HG02642 (cell line): ENCODE measurements around the gene SERPINB6.
"Not testable (repeated sequence)": the region's sequence is repeated elsewhere in the genome, so short reads cannot be mapped to it uniquely, and the experiment has no call there.

Experiments
- ATAC-seq: cut with Tn5 transposase; IDR thresholded peaks from one replicate; pipeline ENCODE4 v1.9.1; 2021; ENCODE audit warnings: mild to moderate bottlenecking; ENCODE audit not compliant: unreplicated experiment, poor library complexity

The SERPINB6 gene

DNA sequence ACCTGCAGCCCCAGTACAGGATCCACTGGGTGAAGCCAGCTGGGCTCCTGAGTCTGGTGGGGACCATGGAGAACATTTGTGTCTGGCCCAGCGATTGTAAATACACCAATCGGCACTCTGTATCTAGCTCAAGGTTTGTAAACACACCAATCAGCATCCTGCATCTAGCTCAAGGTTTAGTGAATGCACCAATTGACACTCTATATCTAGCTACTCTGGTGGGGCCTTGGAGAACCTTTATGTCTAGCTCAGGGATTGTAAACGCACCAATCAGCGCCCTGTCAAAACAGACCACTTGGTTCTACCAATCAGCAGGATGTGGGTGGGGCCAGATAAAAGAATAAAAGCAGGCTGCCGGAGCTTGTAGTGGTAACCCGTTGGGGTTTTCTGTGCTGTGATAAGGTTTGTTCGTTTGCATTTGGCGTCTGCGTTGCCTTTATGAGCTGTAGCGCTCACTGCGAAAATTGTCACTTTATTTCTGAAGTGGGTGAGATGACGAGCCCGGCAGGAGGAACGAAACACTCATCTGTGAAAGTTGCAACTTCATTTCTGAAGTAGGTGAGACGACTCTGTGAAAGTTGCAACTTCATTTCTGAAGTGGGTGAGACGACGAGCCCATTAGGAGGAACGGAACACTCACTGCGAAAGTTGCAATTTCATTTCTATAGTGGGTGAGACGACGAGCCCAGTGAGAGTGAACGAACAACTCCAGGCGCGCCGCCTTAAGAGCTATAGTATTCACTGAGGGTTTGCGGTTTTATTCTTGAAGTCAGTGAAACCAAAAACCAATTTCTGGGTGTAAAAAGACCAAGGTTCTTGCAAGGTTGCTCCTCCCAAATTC lies 31.1 kb downstream of the SERPINB6 start:
- peak; percentile 84 for ATAC-seq

GRCh38 chr6:2939315-2940009 lies 31.9 kb downstream of the SERPINB6 start:
- no peak for ATAC-seq

DNA sequence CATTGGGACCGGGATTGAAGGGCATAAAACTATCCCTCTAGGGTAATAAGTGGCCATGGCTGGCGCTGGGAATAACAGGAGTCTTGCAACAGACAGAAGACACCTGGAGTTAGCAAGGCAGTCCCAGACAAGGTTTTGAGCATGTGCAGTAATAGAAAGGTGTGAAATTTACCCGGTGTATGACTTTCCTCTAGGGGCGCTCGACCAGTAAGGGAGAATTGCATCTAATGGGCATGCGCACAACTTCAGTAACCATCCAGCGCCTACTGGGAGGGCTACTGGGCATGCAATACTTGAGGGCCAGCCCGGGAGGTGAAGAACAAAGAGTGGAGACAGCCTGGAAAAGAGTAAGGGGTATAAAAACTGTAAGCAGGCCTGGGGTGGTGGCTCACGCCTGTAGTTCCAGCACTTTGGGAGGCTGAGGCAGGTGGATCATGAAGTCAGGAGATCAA lies 32.7 kb downstream of the SERPINB6 start:
- no peak for ATAC-seq

GRCh38 chr6:2938004-2938631 lies 33.2 kb downstream of the SERPINB6 start:
- ATAC-seq: no peak

DNA sequence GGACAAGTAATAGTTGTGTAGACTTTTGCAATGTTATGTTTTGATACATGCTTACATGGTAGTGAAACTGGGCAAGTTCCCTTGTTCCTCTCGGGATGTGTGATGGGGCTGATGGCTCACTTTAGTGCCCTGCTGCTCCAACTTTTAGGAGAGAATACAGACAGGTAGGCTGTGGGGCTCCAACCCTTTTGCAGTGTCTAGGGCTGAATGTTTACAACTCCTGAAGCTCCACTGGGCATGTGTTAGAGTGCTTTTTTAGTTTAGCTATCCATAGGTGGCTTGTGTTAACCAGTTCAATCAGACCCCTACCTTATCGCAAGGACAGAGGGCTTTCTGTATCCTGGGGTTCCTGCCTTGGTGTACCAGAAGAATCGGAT lies 33.8 kb downstream of the SERPINB6 start:
- ATAC-seq: no peak

GRCh38 chr6:2935566-2936291 lies 35.6 kb downstream of the SERPINB6 start:
- ATAC-seq: no peak

DNA sequence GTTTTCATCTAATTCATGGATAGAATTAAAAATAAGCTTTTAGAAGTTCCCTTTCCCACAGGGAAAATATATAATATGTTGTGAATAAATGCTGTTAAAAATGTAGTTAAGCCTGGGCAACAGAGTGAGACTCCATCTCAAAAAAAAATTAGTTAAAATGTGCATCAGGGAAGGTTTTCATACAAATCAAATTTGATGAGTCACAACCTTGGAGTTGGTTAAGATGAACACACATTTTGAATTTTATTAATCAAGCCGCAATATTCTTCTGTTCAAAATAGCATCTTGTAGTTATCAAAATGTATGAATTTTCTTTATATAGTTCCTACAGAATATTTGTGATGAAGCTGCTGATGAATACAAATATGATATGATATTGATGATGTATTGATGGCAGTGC lies 37.3 kb downstream of the SERPINB6 start:
- no peak for ATAC-seq

- not testable (repeated sequence) for ATAC-seq
Observed at GRCh38 chr6:2932911-2933310, 38.5 kb downstream of the SERPINB6 start.

GRCh38 chr6:2931970-2932748 lies 39.2 kb downstream of the SERPINB6 start:
- ATAC-seq: peak; percentile 90

- no peak for ATAC-seq
Observed at GRCh38 chr6:2931055-2931454, 40.3 kb downstream of the SERPINB6 start.

DNA sequence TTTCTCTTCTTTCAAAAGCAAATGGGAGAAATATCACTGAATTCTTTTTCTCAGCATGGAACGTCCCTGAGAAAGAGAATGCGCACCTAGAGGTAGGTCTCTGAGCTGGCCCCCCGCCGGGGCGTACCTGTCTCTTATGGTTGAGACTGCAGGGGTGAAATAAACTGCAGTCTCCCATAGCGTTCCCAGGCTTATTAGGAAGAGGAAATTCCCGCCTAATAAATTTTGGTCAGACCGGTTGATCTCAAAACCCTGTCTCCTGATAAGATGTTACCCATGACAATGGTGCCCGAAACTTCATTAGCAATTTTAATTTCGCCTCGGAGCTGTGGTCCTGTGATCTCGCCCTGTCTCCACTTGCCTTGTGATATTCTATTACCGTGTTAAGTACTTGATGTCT lies 43.4 kb downstream of the SERPINB6 start:
- not testable (repeated sequence) for ATAC-seq

- not testable (repeated sequence) for ATAC-seq
Observed at GRCh38 chr6:2925842-2926747, 45.3 kb downstream of the SERPINB6 start.

DNA sequence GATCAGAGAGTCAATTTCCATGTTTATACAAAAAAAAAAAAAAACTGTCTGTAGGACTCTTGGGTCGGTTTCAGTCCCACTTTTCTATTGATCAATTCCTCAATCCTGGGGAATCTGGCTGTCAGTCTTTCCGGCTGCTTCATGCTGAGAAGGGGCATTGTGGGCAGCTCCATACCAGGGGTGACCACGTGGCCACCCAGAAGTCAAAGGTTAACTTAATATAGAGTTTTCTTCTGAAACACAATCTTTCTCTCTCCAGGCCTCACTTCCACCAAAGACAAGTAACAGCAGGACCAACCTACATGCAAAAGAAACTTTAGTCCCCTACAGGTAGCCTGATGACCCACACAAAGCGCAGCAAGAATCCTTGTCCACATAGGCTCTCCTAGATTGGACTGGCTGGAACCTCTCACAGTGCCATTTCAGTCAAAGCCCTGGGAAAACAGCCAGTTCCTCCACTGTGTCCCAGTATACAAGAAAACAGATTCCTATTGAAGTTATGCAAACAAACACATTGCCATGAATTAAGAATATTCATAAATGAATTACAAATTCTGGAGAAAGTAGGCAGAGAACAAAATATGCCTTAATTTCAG lies 49.7 kb downstream of the SERPINB6 start:
- no peak for ATAC-seq

GRCh38 chr6:2920671-2921112 lies 50.7 kb downstream of the SERPINB6 start:
- ATAC-seq: no peak

GRCh38 chr6:2919886-2920285 lies 51.5 kb downstream of the SERPINB6 start:
- ATAC-seq: no peak

DNA sequence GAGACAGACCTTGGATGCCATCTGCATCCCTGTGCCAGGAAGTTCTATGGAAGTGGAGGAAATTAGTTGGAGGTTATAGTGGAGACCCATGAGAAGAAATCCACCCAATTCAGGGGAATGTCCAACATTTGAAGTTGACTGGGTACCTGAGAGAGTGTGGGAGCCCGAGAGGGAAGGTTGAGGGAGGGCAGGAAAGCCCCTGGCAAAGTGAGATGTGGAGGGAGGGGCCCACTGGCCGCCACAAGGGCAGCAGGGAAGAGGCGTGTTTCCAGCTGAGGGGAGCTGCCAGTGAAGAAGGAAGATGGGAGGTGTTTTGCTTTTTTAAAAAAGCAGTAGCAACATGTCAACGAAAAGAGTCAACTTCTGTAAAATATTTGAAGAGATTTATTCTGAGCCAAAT lies 52.0 kb downstream of the SERPINB6 start:
- ATAC-seq: no peak

DNA sequence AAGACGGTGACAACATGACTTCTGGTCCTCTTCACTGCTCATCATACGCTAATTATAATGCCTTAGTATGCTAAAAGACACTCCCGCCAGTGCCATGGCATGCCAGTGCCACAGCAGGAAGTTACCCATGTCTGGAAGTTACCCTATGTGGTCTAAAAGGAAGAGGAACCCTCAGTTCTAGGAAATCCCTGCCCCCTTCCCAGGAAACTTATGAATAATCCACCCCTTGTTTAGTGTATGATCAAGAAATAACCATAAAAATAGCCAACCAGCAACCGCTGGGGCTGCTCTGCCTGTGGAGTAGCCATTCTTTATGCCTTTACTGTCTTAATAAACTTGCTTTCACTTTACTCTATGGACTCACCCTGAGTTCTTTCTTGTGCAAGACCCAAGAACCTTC lies 52.4 kb downstream of the SERPINB6 start:
- no peak for ATAC-seq

GRCh38 chr6:2917801-2918445 lies 53.4 kb downstream of the SERPINB6 start:
- no peak for ATAC-seq
